HEK293 (cell line): Measurements from ENCODE around the gene LYPLAL1.
A peak's percentile ranks its signal among the peaks of the same experiment; 100 is the strongest.

ENCODE experiments used
- CTCF ChIA-PET: fragments of 350-600 bp; formaldehyde crosslinking; extraction: SDS; loops from one replicate; lab custom pipeline; 2021; ENCODE audit warnings: antibody characterized with exemption; lab: Yijun Ruan, JAX
- POLR2A ChIA-PET: fragments of 300-600 bp; formaldehyde crosslinking; extraction: SDS; loops from one replicate; lab custom pipeline; 2020; ENCODE audit warnings: antibody characterized with exemption, inconsistent platforms; lab: Yijun Ruan, JAX
- H3K27ac ChIP-seq: fragments of 200-500 bp; sonication (Bioruptor generic); 2 replicates; pipeline ENCODE4 v1.5.1; 2014; ENCODE audit warnings: low read depth, low read length, control low read depth, inconsistent platforms; ENCODE audit errors: extremely low read depth
- H3K36me3 ChIP-seq, 2 experiments: fragments of 200-500 bp in 1 of 2; sonication (Bioruptor generic) in 1 of 2; 1 replicate in 1 of 2; 2 replicates in 1 of 2; pipeline ENCODE4 v1.5.1; 2014 to 2017; ENCODE audit warnings: inconsistent platforms in 2 of 2, low read length in 2 of 2; ENCODE audit not compliant: control insufficient read depth in 2 of 2, insufficient read depth in 1 of 2
- H3K4me1 ChIP-seq: fragments of 200-500 bp; sonication (Bioruptor generic); 2 replicates; pipeline ENCODE4 v1.5.1; 2014; ENCODE audit warnings: mild to moderate bottlenecking, low read length, inconsistent platforms; ENCODE audit not compliant: control insufficient read depth, insufficient read depth
- H3K4me3 ChIP-seq: 2 replicates; pipeline ENCODE4 v1.5.1; 2011; ENCODE audit warnings: low read depth, mild to moderate bottlenecking, control low read depth, low read length, moderate library complexity
- H3K9me3 ChIP-seq: fragments of 200-500 bp; sonication (Bioruptor generic); 2 replicates; pipeline ENCODE4 v1.5.1; 2014; ENCODE audit warnings: low read depth, low read length, inconsistent platforms; ENCODE audit not compliant: control insufficient read depth, insufficient read depth
- BCL11A ChIP-seq: fragments of 450-650 bp; formaldehyde crosslinking; IDR thresholded peaks from 2 replicates; pipeline ENCODE4 v1.5.1; 2016; ENCODE audit warnings: low read depth, missing biosample characterization, missing genetic modification characterization
- IKZF3 ChIP-seq: fragments of 450-650 bp; IDR thresholded peaks from 2 replicates; pipeline ENCODE4 v1.5.0; 2018; ENCODE audit warnings: missing biosample characterization, mild to moderate bottlenecking, missing genetic modification characterization, moderate library complexity
- KLF10 ChIP-seq: fragments of 450-650 bp; IDR thresholded peaks from 2 replicates; pipeline ENCODE4 v1.5.1; 2018; ENCODE audit warnings: missing biosample characterization, mild to moderate bottlenecking, missing genetic modification characterization
- KLF16 ChIP-seq: fragments of 450-650 bp; formaldehyde crosslinking; IDR thresholded peaks from 2 replicates; pipeline ENCODE4 v1.5.1; 2017; ENCODE audit warnings: missing biosample characterization, missing genetic modification characterization
- SALL2 ChIP-seq: fragments of 450-650 bp; formaldehyde crosslinking; IDR thresholded peaks from 2 replicates; pipeline ENCODE4 v1.5.0; 2017; ENCODE audit warnings: missing biosample characterization, mild to moderate bottlenecking, missing genetic modification characterization, borderline replicate concordance
- ZNF175 ChIP-seq: fragments of 450-650 bp; formaldehyde crosslinking; IDR thresholded peaks from 2 replicates; pipeline ENCODE4 v1.5.1; 2016; ENCODE audit warnings: missing biosample characterization, missing genetic modification characterization
- ZNF23 ChIP-seq: fragments of 450-650 bp; formaldehyde crosslinking; IDR thresholded peaks from 2 replicates; pipeline ENCODE4 v1.5.1; 2016; ENCODE audit warnings: missing biosample characterization, missing genetic modification characterization, borderline replicate concordance
- ZNF776 ChIP-seq: fragments of 450-650 bp; formaldehyde crosslinking; IDR thresholded peaks from 2 replicates; pipeline ENCODE4 v1.5.0; 2017; ENCODE audit warnings: missing biosample characterization, missing genetic modification characterization, borderline replicate concordance
- TF ChIP-seq, protein P1 (sequence below): fragments of 450-650 bp; formaldehyde crosslinking; IDR thresholded peaks from 2 replicates; pipeline ENCODE4 v1.5.1; 2017; ENCODE audit warnings: missing biosample characterization, missing genetic modification characterization
- TF ChIP-seq, protein P2 (sequence below): fragments of 450-650 bp; IDR thresholded peaks from 2 replicates; pipeline ENCODE4 v1.5.1; 2018; ENCODE audit warnings: missing biosample characterization, missing genetic modification characterization
- TF ChIP-seq, protein P3 (sequence below): fragments of 450-650 bp; formaldehyde crosslinking; IDR thresholded peaks from 2 replicates; pipeline ENCODE4 v1.5.1; 2016; ENCODE audit warnings: missing biosample characterization, missing genetic modification characterization
- TF ChIP-seq, protein P4 (sequence below): fragments of 450-650 bp; formaldehyde crosslinking; conservative IDR thresholded peaks from 2 replicates; pipeline ENCODE4 v1.5.1; 2016; ENCODE audit warnings: low read depth, missing biosample characterization, missing genetic modification characterization
- TF ChIP-seq, protein P5 (sequence below): fragments of 450-650 bp; formaldehyde crosslinking; IDR thresholded peaks from 2 replicates; pipeline ENCODE4 v1.5.1; 2016; ENCODE audit warnings: missing biosample characterization, missing genetic modification characterization

The LYPLAL1 gene

DNA sequence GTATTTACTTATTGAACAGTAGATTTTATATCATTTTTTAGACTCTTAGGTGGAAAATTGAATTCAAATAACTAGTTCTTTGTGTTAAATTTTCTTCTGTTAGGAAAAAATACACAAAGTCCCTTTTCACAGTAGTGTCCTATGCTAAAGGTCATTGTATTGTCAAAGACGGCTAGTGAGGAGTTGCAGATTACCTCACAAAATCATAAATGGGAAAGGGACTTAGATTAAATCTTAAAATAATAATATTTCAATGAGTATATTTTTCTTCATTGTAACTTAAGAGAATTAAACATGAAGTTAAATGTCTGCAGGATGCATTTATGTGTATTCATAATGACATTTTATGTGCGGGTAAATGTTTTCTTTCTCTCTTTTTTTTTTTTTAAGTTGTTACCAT lies 32.7 kb downstream of the LYPLAL1 start:
- H3K4me1 ChIP-seq: no peaks in the 10 kb centered on the region
- ChIA-PET CTCF (interaction anchor here (1.1 to 1.4 kb wide), 2 partner anchors 10 to 73 kb away, joined by 3 read pairs; no protein-coding TSS in a partner anchor), POLR2A (interaction anchor here (0.7 kb wide), 1 partner anchor 8 kb away, joined by 3 read pairs; no protein-coding TSS in a partner anchor)
- no peaks in the 10 kb centered on the region for H3K9me3 ChIP-seq
- H3K36me3 ChIP-seq: peaks cover 4 to 9% of the 10 kb centered on the region in 2 experiments; a peak in 2 of 3 replicates
- TF ChIP-seq, protein P1, sequence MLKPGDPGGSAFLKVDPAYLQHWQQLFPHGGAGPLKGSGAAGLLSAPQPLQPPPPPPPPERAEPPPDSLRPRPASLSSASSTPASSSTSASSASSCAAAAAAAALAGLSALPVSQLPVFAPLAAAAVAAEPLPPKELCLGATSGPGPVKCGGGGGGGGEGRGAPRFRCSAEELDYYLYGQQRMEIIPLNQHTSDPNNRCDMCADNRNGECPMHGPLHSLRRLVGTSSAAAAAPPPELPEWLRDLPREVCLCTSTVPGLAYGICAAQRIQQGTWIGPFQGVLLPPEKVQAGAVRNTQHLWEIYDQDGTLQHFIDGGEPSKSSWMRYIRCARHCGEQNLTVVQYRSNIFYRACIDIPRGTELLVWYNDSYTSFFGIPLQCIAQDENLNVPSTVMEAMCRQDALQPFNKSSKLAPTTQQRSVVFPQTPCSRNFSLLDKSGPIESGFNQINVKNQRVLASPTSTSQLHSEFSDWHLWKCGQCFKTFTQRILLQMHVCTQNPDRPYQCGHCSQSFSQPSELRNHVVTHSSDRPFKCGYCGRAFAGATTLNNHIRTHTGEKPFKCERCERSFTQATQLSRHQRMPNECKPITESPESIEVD (tag by site-specific recombination): 0 out of 2 replicates have a peak, but pooled peaks have one; percentile 27
- TF ChIP-seq SALL2 (tag by site-specific recombination) (no peak), KLF10 (no peak), KLF16 (tag by site-specific recombination) (no peak)
- TF ChIP-seq, protein P2, sequence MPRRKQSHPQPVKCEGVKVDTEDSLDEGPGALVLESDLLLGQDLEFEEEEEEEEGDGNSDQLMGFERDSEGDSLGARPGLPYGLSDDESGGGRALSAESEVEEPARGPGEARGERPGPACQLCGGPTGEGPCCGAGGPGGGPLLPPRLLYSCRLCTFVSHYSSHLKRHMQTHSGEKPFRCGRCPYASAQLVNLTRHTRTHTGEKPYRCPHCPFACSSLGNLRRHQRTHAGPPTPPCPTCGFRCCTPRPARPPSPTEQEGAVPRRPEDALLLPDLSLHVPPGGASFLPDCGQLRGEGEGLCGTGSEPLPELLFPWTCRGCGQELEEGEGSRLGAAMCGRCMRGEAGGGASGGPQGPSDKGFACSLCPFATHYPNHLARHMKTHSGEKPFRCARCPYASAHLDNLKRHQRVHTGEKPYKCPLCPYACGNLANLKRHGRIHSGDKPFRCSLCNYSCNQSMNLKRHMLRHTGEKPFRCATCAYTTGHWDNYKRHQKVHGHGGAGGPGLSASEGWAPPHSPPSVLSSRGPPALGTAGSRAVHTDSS: no peak
- no peak overlapping the region for H3K4me3 ChIP-seq
- H3K27ac ChIP-seq: no peak overlapping the region

DNA sequence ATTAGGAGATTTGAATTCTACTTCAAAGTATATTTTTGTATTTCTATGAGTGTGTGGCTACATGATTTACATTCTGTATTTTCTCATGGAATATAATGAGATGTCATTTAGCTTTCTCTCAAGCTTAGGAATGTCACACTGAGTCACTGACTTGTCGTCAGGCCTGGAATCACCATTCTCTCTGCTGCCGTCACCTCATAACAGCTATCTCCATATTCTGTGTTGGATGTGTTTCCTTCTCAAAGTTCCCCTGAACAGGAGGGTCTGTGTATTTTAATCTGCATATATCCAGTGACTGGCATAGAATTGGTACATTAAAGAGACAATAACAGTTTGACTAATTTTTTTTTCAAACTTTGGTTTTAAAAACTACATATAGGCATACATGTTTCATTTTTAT lies 35.9 kb downstream of the LYPLAL1 start:
- POLR2A ChIA-PET: no interaction called here
- CTCF ChIA-PET: no interaction called here

More for the DNA sequence above, 35.9 kb downstream of the LYPLAL1 start:
- no peak for TF ChIP-seq ZNF776 (tag by site-specific recombination)
- TF ChIP-seq ZNF175 (tag by site-specific recombination): no peak
- no peak for TF ChIP-seq IKZF3 (tag by site-specific recombination)
- no peak for TF ChIP-seq BCL11A (tag by site-specific recombination)
- TF ChIP-seq, protein P3, sequence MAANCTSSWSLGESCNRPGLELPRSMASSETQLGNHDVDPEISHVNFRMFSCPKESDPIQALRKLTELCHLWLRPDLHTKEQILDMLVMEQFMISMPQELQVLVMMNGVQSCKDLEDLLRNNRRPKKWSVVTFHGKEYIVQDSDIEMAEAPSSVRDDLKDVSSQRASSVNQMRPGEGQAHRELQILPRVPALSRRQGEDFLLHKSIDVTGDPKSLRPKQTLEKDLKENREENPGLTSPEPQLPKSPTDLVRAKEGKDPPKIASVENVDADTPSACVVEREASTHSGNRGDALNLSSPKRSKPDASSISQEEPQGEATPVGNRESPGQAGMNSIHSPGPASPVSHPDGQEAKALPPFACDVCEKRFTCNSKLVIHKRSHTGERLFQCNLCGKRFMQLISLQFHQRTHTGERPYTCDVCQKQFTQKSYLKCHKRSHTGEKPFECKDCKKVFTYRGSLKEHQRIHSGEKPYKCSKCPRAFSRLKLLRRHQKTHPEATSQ (tag by site-specific recombination): no peak
- TF ChIP-seq ZNF23 (tag by site-specific recombination): no peak
- TF ChIP-seq, protein P4, sequence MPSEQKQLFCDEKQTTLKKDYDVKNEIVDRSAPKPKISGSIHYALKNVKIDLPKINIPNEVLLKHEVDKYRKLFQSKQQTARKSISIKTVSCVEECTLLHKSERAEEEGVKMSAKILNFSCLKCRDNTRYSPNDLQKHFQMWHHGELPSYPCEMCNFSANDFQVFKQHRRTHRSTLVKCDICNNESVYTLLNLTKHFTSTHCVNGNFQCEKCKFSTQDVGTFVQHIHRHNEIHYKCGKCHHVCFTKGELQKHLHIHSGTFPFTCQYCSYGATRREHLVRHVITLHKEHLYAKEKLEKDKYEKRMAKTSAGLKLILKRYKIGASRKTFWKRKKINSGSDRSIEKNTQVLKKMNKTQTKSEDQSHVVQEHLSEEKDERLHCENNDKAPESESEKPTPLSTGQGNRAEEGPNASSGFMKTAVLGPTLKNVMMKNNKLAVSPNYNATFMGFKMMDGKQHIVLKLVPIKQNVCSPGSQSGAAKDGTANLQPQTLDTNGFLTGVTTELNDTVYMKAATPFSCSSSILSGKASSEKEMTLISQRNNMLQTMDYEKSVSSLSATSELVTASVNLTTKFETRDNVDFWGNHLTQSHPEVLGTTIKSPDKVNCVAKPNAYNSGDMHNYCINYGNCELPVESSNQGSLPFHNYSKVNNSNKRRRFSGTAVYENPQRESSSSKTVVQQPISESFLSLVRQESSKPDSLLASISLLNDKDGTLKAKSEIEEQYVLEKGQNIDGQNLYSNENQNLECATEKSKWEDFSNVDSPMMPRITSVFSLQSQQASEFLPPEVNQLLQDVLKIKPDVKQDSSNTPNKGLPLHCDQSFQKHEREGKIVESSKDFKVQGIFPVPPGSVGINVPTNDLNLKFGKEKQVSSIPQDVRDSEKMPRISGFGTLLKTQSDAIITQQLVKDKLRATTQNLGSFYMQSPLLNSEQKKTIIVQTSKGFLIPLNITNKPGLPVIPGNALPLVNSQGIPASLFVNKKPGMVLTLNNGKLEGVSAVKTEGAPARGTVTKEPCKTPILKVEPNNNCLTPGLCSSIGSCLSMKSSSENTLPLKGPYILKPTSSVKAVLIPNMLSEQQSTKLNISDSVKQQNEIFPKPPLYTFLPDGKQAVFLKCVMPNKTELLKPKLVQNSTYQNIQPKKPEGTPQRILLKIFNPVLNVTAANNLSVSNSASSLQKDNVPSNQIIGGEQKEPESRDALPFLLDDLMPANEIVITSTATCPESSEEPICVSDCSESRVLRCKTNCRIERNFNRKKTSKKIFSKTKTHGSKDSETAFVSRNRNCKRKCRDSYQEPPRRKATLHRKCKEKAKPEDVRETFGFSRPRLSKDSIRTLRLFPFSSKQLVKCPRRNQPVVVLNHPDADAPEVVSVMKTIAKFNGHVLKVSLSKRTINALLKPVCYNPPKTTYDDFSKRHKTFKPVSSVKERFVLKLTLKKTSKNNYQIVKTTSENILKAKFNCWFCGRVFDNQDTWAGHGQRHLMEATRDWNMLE: no peak
- TF ChIP-seq, protein P5, sequence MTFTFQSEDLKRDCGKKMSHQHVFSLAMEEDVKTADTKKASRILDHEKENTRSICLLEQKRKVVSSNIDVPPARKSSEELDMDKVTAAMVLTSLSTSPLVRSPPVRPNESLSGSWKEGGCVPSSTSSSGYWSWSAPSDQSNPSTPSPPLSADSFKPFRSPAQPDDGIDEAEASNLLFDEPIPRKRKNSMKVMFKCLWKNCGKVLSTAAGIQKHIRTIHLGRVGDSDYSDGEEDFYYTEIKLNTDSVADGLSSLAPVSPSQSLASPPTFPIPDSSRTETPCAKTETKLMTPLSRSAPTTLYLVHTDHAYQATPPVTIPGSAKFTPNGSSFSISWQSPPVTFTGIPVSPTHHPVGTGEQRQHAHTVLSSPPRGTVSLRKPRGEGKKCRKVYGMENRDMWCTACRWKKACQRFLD: no peak
- H3K36me3 ChIP-seq: peaks cover 5 to 24% of the 10 kb centered on the region in 2 experiments; a peak in 2 of 3 replicates
- H3K9me3 ChIP-seq: no peaks in the 10 kb centered on the region
- no peak overlapping the region for H3K4me3 ChIP-seq
- H3K4me1 ChIP-seq: no peaks in the 10 kb centered on the region
- H3K27ac ChIP-seq: no peak overlapping the region
